WERI-Rb-1 (cell line): ENCODE data around the gene GLI1.

ENCODE experiments used
- DNase-seq: peaks from one replicate; pipeline ENCODE4 v3.0.0-alpha.2; 2020
- H3K27ac ChIP-seq: fragments of 250-450 bp; sonication (Bioruptor Pico); 2 replicates; pipeline ENCODE4 v1.5.1; 2020; ENCODE audit warnings: mild to moderate bottlenecking, moderate library complexity
- H3K27me3 ChIP-seq: fragments of 250-450 bp; sonication (Bioruptor Pico); 2 replicates; pipeline ENCODE4 v1.5.1; 2021; ENCODE audit warnings: mild to moderate bottlenecking, low read depth, moderate library complexity; ENCODE audit not compliant: insufficient read depth, severe bottlenecking
- H3K36me3 ChIP-seq: fragments of 250-450 bp; sonication (Bioruptor Pico); 2 replicates; pipeline ENCODE4 v1.5.1; 2020; ENCODE audit warnings: mild to moderate bottlenecking, moderate library complexity
- H3K4me3 ChIP-seq: 2 replicates; pipeline ENCODE4 v1.5.1; 2011; ENCODE audit warnings: low read depth, mild to moderate bottlenecking, control low read depth, low read length
- H3K9me3 ChIP-seq: fragments of 250-450 bp; sonication (Bioruptor Pico); 2 replicates; pipeline ENCODE4 v1.5.1; 2021; ENCODE audit warnings: mild to moderate bottlenecking, moderate library complexity; ENCODE audit not compliant: severe bottlenecking
- CTCF ChIP-seq: IDR thresholded peaks from 2 replicates; pipeline ENCODE4 v1.5.1; 2011; ENCODE audit warnings: low read depth, mild to moderate bottlenecking, control low read depth, inconsistent platforms, low read length

The GLI1 gene

DNA sequence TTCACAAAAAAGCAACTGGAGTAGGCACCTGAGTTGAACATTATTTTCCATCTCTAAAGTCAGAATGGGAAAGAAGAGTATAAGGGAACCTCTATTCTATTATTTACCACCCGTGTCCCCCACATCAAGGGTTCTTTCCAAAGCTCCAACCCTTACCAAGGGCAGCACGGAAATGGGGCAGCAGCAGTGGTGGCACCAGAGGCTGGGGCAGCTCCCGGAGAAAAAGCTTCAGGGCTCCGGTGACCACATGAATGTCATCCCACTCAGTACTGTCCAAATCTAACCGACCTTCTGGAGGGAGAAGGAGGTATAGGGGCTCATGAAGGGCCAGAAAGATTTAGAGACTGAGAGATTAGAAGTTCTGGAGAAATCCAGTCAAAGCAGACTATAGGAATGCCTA lies 14.3 kb downstream of the GLI1 start:
- no peak for DNase-seq
- no peak for TF ChIP-seq CTCF
- peaks cover 8% of the 10 kb centered on the region for H3K36me3 ChIP-seq
- H3K27ac ChIP-seq: no peak overlapping the region
- H3K9me3 ChIP-seq: no peaks in the 10 kb centered on the region
- no peaks in the 10 kb centered on the region for H3K27me3 ChIP-seq
- H3K4me3 ChIP-seq: no peak overlapping the region

DNA sequence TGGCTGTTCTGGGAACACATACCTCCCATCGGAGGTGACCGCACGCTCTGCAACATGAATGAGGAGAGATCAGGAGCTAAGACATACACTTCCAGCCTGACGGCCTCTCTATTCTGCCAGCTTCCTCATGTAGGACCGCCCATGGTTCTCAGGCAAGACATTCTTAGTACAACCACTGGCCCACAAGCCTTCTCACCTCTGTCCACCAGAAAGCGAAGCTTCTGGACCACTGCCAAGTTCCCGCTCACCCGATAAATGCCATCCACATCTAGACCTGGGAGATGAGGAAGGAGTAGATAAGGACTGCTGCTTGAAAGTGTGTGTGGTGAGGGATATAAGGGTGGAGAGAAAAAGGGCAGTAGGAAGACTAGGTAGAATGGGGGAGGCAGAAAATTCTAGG lies 14.8 kb downstream of the GLI1 start:
- TF ChIP-seq CTCF: no peak
- no peaks in the 10 kb centered on the region for H3K27me3 ChIP-seq
- DNase-seq: no peak
- no peaks in the 10 kb centered on the region for H3K9me3 ChIP-seq
- no peak overlapping the region for H3K27ac ChIP-seq
- peaks cover 5% of the 10 kb centered on the region for H3K36me3 ChIP-seq
- H3K4me3 ChIP-seq: no peak overlapping the region

DNA sequence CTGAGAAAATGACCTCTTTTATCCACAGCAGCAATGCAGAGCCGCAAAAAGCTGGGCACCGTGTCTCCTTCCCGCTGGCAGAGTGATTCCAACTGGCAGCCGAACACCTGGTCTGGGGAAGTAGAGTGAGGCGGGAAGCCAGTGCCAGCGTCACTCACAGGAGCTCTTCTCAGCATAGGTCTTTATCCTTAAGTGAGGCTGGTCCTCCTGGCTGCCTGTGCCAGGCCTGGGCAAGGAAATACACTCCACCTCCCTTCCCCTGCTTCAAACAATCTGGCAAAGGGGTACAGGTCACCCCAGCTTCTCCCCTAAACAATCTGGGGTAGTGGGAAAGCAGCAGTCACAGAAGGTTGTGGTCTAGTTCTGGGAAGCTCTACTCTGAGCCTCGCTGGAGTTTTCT lies 15.3 kb downstream of the GLI1 start:
- no peak overlapping the region for H3K4me3 ChIP-seq
- H3K36me3 ChIP-seq: peaks cover 5% of the 10 kb centered on the region
- no peak for TF ChIP-seq CTCF
- no peaks in the 10 kb centered on the region for H3K27me3 ChIP-seq
- no peaks in the 10 kb centered on the region for H3K9me3 ChIP-seq
- H3K27ac ChIP-seq: no peak overlapping the region
- no peak for DNase-seq

DNA sequence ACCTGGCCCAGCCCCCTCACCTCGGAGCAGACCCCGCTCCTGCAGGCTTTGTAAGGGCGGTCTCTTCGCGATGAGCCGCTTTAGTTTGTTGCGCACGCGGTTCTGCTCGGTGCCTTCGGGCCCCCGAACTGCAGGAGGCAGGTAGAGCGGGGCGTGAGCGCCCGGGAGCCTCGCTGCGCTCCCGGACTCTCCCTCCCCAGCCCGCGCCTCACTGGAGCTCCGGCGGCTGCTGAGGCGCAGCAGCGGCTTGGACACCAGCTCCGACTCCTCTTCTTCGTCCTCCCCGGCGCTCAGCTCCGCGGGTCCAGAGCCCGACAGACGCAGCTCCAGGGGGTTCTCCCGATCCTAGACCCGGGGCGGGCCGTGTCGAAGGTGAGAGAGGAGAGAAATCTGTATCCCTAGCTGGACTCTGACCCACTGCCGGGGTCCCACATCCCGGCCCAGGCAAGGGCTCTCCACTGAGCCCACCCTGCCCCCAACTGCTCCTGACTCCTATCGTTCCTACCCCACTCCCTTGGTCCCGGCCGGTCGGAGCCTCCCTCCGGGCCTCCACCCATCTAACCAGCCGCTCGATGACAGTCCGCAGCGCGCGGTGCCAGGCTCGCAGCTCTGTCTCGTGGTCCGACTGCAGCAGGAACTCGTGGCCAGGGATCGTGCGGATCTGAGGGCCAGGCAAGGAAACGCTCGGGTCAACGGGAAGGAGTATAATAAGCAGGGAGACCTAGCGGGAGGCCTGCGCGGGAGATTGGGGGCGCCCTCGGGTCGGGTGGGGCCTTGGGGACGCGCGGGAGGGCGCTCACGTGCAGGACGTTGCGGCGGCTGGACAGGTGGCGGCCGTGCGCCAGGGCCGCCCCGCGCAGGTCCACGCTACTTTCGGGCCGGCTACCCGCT lies 15.9 kb downstream of the GLI1 start:
- Histone ChIP-seq H3K27me3 (no peaks in the 10 kb centered on the region), H3K9me3 (no peaks in the 10 kb centered on the region), H3K36me3 (peaks cover 5% of the 10 kb centered on the region), H3K4me3 (no peak overlapping the region), H3K27ac (no peak overlapping the region)
- TF ChIP-seq CTCF: no peak
- DNase-seq: no peak

- Histone ChIP-seq H3K27ac (no peak overlapping the region), H3K9me3 (no peaks in the 10 kb centered on the region), H3K4me3 (no peak overlapping the region), H3K27me3 (no peaks in the 10 kb centered on the region), H3K36me3 (peaks cover 5% of the 10 kb centered on the region)
- no peak for DNase-seq
- no peak for TF ChIP-seq CTCF
Observed at GRCh38 chr12:57476162-57476992, 16.8 kb downstream of the GLI1 start.
